Stimulated activated CD4-positive, alpha-beta T cell treated with anti-CD3 and anti-CD28 coated beads, Interleukin-1b, Interleukin-23, amount 100 ng/mL, for 4 hours (primary cell): Measurements from ENCODE around the gene DNMBP.
"Not testable (repeated sequence)": the region's sequence is repeated elsewhere in the genome, so short reads cannot be mapped to it uniquely, and the experiment has no call there.

Experiments used
- DNase-seq, 2 donors: peaks; one replicate each; pipeline ENCODE4 v3.0.0-alpha.2; 2020; ENCODE audit warnings: low read depth in 2 of 2

DNMBP gene

GRCh38 chr10:99914236-99914635, 95.5 kb downstream of the DNMBP start:
- DNase-seq: no peak

DNA sequence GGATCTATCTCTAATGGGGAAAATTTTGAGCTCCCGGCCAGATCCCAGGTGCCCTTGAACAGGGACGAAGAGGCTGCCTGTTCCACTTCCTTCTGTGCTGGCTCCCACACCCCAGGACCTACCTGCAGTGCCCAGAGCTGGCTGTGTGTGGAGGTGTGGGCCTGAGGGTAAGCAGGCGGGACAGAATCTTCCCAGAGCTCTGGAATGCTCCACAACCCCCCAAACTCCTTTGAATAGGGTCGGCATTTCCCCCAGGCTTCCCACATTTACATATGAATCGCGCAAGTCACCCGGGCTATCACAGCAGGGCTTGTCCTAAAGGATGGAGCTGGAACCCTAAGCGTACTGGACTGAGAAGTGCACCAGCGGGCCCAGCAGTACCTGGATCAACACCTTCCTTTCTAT, 95.9 kb downstream of the DNMBP start:
- DNase-seq: no peak

GRCh38 chr10:99912041-99912440, 97.7 kb downstream of the DNMBP start:
- DNase-seq: no peak

- DNase-seq: no peak
Measured at GRCh38 chr10:99908512-99908911, 101.2 kb downstream of the DNMBP start.

DNA sequence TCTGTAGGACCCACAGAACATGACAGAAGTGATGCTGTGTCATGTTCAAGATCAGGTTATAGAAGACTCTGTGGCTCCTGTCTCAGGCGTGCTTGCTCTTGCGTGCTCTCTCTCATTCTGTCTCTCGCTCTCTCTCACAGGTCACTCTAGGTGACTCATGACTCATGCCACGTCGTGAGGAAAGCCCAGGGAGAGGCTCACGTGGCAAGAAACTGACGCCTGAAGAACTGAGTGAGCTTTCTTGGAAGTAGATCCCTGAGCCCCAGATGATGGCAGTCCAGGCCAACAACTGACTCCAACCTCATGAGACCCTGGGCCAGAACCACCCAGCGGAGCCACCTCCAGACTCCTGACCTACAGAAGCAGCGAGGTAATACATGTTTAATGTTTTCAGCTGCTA, 103.3 kb downstream of the DNMBP start:
- DNase-seq: no peak

DNA sequence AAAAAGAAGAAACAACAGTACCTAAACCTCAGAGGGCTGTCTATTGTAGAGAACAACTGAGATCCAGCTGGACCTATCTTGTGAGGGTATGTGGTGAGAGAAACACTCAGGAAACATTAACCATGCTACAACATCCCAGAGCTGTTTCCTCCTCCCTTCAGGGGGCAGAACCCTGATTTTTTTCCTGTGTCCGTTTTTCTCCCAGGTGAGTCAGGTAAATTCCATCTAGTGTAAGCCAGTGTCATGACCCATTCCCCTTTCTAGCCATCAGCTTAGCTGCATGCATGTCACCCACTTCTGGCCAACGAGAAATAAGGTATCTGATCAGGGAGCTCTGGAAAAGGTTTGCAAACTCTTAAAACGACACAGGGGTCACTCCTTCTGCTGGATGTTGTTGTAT, 103.8 kb downstream of the DNMBP start:
- no peak for DNase-seq

DNA sequence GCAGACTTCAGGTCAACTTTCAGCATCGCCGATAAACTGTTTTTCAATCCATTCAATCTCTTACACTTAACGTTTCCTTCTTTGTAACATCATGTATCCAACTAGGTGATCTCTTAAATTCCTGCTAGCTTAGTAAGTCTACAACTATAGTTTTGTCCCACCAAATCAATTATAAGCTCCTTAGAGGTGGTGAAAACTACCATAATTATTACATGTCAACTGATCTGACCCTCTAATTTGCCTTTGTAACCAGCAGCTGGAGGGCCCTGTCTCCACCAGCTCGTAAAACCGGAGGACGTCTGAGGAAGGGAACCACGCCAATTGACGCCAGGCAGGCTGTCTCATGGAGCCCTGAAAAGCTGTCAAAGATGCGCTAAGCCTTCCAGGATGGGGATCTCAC, 113.9 kb downstream of the DNMBP start:
- no peak for DNase-seq

GRCh38 chr10:99895066-99895465, 114.7 kb downstream of the DNMBP start:
- DNase-seq: not testable (repeated sequence)

- DNase-seq: no peak
Measured at GRCh38 chr10:99894613-99895012, 115.1 kb downstream of the DNMBP start.

DNA sequence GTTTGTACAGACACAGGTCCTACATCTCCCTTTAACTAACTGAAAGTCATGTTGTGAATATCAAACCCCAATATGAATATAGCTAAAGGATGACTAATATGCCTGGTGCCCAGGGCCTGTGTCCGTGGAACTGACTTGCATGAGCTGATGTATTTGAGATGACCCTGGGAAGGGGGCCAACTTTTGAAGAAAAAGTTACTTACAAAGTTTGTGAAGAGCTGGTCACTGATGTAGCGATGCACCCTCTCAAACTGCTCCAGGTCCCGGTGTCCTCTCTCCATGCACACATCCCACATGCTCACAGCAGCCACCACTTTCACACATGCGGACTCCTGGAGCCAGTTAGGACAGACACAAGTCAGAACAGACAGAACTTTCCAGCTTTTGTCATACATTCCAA, 121.1 kb downstream of the DNMBP start:
- no peak for DNase-seq

- no peak for DNase-seq
Measured at GRCh38 chr10:99883523-99883922, 126.2 kb downstream of the DNMBP start.

DNA sequence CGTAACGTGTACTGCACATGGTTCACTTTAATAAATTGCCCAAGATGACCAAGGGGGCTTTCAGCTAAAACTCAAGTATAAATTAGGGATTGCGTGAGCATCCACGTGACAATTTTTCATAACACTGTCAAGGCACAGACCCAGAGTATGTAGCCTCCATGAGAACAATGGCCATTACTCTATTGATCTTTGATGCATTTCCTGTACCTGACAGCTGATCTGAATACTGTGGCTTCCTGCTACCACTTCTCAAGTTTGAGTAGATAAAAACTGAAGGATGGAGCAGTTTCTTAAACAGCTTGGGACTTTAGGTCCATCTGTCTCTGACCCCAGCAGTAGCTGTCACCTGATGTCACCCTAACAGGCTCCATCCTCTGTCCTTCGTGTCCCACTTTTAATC, 128.4 kb downstream of the DNMBP start:
- DNase-seq: no peak

GRCh38 chr10:99880080-99880835, 129.5 kb downstream of the DNMBP start:
- no peak for DNase-seq

DNA sequence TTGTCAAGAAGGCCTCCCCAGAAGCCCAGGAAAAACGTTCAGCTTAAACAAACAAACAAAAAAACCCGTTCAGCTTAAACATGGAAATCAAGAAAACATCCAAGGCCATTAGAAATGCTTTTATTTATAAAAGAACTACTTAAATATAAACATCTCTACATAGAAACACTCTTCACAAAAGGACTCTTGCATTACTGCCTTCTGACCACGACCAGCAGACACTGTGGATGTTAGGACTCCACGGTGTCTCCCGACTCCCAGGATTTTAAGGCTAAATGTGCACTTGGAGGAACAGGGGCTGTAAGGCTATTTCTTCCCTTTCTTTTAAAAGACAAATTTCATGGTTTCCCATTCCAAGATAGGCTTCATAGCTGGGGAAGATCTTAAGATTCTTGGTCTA, 134.3 kb downstream of the DNMBP start:
- DNase-seq: no peak

DNA sequence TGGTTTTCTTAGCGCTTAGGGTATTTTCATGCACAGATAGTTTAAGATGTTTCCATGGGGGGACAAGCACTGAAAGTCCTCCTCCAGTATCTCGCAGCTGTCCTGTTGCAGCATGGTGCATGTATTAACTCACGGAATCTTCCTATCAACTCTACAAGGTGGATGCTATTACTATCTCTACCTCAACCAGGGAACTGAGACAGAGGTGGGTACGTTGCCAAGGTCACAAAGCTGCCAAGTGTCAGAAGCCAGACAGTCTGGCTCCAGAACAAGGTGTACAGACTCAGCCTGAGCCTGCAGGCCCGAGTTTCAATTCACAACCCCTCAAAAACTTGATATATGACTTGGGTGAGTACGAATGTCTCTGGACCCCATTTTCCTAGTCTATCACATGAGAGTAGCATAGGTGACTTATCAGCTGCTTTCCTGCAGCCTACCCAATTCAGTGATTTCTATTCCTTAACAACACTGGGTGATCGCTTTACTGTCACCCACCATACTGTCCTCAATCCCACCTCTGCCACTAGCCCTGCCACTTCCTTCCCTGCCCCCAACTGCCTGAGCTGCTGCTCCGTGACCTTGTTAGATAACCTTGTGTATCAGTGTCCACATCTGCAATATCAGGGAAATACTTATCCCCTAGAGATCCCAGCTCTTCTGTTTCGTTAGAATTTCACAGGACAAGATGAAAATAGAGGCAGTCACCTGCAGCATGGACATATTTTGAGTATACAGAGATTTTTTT, 135.2 kb downstream of the DNMBP start:
- no peak for DNase-seq

GRCh38 chr10:99873846-99874245, 135.9 kb downstream of the DNMBP start:
- no peak for DNase-seq

GRCh38 chr10:99872367-99873162, 137.2 kb downstream of the DNMBP start:
- no peak for DNase-seq

DNA sequence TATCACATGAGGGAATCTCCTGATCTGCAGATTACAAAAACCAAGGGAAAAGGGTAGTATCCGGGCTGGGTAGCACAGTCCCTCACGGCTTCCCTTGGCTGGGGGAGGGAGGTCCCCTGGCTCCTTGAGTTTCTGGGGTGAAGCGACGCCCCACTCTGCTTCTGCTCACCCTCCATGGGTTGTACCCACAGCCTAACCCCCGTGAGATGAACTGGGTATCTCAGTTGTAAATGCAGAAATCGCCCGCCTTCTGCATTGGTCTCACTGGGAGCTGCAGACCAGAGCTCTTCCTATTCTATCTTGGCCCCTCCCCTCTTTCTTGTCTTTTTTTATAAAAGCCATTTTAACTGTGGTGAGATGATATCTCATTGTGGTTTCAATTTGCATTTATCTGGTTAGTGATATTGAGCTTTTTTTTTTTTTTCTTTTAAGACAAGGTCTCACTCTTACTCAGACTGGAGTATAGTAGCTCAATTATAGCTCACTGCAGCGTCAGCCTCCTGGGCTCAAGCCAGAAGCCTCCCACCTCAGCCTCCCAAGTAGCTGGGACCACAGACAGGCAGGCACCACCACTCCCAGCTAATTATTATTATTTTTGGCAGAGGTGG, 139.5 kb downstream of the DNMBP start:
- peak in 1 of 2 donors; percentile 32 for DNase-seq

DNA sequence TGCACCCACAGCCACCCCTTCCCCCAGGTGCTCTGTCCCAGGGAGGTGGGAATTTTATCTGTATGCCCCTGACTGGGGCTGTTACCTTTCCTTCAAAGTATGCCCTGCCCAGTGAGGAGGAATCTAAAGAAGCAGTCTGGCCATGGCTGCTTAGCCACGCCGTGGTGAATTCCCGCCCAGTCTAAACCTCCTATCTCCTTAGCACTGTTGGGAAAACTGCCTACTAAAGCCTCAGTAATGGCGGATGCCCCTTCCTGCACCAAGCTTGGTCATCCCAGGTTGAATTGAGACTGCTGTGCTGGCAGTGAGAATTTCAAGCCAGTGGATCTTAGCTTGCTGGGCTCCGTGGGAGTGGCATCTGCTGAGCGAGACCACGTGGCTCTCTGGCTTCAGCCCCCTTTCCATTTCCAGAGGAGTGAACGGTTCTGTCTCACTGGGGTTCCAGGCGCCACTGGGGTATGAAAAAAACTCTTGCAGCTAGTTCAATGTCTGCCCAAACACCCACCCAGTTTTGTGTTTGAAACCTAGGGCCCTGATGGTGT, 140.1 kb downstream of the DNMBP start:
- DNase-seq: no peak

GRCh38 chr10:99867250-99867649, 142.5 kb downstream of the DNMBP start:
- not testable (repeated sequence) for DNase-seq

DNA sequence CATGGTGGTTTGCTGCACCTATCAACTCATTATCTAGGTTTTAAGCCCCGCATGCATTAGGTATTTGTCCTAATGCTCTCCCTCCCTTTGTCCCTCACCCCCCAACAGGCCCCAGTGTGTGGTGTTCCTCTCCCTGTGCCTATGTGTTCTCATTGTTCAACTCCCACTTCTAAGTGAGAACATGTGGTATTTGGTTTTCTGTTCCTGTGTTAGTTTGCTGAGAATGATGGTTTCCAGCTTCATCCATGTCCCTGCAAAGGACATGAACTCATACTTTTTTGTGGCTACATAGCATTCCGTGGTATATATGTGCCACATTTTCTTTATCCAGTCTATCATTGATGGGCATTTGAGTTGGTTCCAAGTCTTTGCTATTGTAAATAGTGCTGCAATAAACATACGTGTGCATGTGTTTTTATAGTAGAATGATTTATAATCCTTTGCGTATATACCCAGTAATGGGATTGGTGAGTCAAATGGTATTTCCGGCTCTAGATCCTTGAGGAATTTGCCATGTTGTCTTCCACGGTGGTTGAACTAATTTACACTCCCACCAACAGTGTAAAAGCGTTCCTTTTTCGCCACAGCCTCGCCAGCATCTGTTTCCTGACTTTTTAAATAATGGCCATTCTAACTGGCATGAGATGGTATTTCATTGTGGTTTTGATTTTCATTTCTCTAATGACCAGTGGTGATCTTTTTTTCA, 146.1 kb downstream of the DNMBP start:
- not testable (repeated sequence) for DNase-seq
